ENCODE measurements around the gene TRIO. TPM values are rescaled to one million over a fixed set of nuclear protein-coding genes. Genes with fewer than 3 reads are reported as not detected.

Gene TRIO
- total RNA-seq, 1 experiment from 2014 or later = 211 TPM

DNA sequence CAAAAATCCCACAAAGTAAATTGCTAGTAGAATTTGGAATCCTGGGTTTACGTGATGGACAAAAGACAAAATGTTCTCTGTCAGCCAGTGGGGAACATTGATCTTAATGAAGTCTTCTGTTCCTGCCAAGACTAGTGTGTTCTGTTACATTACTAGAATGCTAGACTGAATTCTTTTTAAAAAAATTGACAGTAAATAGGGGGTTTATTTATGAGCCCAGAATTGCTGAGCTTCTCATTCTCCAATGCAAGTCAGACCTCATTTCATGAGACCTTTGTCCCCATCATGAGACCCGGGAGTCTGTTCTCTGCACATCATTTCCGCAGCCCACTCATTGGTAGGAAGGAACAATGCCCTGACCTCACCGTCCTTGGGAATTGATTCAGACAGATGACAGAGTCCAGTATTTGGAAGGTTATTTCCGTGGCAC lies 264.6 kb downstream of the TRIO start:
- ATAC-seq = no peak
- TF ChIP-seq EZH2 (IDR thresholded peaks at IDR 0.05; ENCODE audit: low read length, unreplicated experiment) = no peak
- TF ChIP-seq EZH2phosphoT487 (IDR thresholded peaks at IDR 0.05; ENCODE audit: borderline replicate concordance, low read length) = no peak
- no peaks in the 10 kb centered on the region for H3K27me3 ChIP-seq (ENCODE audit: low read length)
- no peak overlapping the region for H3K4me2 ChIP-seq (ENCODE audit: low read length)
- POLR2A ChIA-PET (ENCODE audit: unreplicated experiment) = no interaction called here
- no peak for DNase-seq
- peaks cover 51% of the 10 kb centered on the region for H3K36me3 ChIP-seq (ENCODE audit: low read depth, low read length)
- intact Hi-C loops (cut with micrococcal nuclease) = loop anchor here (2.0 to 5.0 kb wide), 4 partner anchors 40 to 255 kb away; partner anchors contain the start of gene OTULIN
- H3K9me3 ChIP-seq (ENCODE audit: low read length) = no peaks in the 10 kb centered on the region
- H3K27ac ChIP-seq (ENCODE audit: low read length) = no peak overlapping the region
- H2AFZ ChIP-seq (ENCODE audit: low read length) = no peak overlapping the region
- H3K79me2 ChIP-seq (ENCODE audit: low read length) = peaks cover 33% of the 10 kb centered on the region
- H3F3A ChIP-seq (ENCODE audit: low read length, unreplicated experiment) = peaks cover 19% of the 10 kb centered on the region
- no peaks in the 10 kb centered on the region for H3K9me2 ChIP-seq (replicated peaks; ENCODE audit: low read length)
- CTCF ChIA-PET = no interaction called here
- no peak overlapping the region for H3K4me3 ChIP-seq (ENCODE audit: low read length)
- H3K4me1 ChIP-seq (ENCODE audit: insufficient read depth, low read length) = peaks cover 37% of the 10 kb centered on the region
- no TSS peak for BruUV-seq (replicated peaks)
- no peak overlapping the region for H3K9ac ChIP-seq (ENCODE audit: low read length)
- H4K20me1 ChIP-seq (ENCODE audit: low read length) = no peaks in the 10 kb centered on the region

DNA sequence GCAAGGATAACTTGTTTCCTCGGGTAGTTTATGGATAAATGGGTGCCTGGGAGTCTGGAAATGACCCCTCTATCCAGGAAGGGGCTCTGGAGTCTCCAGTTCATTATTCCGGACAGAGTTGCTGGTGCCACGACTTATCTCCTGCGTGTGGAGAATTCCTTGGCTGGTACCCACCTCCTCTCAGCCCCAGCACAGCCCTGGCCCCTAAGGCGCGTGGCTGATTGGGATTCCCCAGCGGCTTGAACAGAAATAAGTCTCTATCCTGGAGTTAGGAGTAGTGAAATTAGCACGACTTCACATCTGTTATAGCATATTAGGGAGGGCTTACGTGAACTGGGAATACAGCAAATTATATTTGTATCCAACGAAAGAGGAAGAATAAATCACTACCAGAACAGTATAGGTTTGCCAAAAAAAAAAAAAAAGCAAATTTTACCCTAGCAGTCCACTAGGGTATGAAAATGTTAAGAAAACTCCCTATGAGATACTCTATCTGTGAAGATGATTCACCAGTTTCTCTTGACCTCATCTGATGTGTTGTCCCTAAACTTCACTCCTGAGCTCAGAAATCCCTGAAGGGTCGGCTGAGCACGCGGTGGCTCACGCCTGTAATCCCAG lies 265.9 kb downstream of the TRIO start:
- peaks cover 36% of the 10 kb centered on the region for H3K4me1 ChIP-seq (ENCODE audit: insufficient read depth, low read length)
- H3K9me3 ChIP-seq (ENCODE audit: low read length) = no peaks in the 10 kb centered on the region
- BruUV-seq (replicated peaks) = no TSS peak
- H3K79me2 ChIP-seq (ENCODE audit: low read length) = peaks cover 41% of the 10 kb centered on the region
- peaks cover 19% of the 10 kb centered on the region for H3F3A ChIP-seq (ENCODE audit: low read length, unreplicated experiment)
- intact Hi-C loops (cut with micrococcal nuclease) = loop anchor here (5.0 kb wide), 3 partner anchors 38 to 253 kb away; partner anchors contain the start of gene OTULIN
- TF ChIP-seq CTCF (conservative IDR thresholded peaks at IDR 0.05; ENCODE audit: low read depth, low read length) = no peak
- TF ChIP-seq EZH2phosphoT487 (IDR thresholded peaks at IDR 0.05; ENCODE audit: borderline replicate concordance, low read length) = no peak
- no peak for TF ChIP-seq EZH2 (IDR thresholded peaks at IDR 0.05; ENCODE audit: low read length, unreplicated experiment)
- H3K27ac ChIP-seq (ENCODE audit: low read length) = no peak overlapping the region
- H3K4me2 ChIP-seq (ENCODE audit: low read length) = no peak overlapping the region
- H3K9me2 ChIP-seq (replicated peaks; ENCODE audit: low read length) = no peaks in the 10 kb centered on the region
- DNase-seq (no peak), ATAC-seq (no peak)
- CTCF ChIA-PET = interaction anchor here (0.6 kb wide), 1 partner anchor 190 kb away, joined by 3 read pairs; no protein-coding TSS in a partner anchor
- H3K27me3 ChIP-seq (ENCODE audit: low read length) = no peaks in the 10 kb centered on the region
- no peak overlapping the region for H2AFZ ChIP-seq (ENCODE audit: low read length)
- H3K36me3 ChIP-seq (ENCODE audit: low read depth, low read length) = peaks cover 64% of the 10 kb centered on the region
- POLR2A ChIA-PET (ENCODE audit: unreplicated experiment) = interaction anchor here (0.6 to 0.7 kb wide), 2 partner anchors 13 to 373 kb away, joined by 3 to 20 read pairs; no protein-coding TSS in a partner anchor
- no peaks in the 10 kb centered on the region for H4K20me1 ChIP-seq (ENCODE audit: low read length)
- H3K4me3 ChIP-seq (ENCODE audit: low read length) = no peak overlapping the region
- H3K9ac ChIP-seq (ENCODE audit: low read length) = no peak overlapping the region

- H3K9me3 ChIP-seq (ENCODE audit: low read length) = no peaks in the 10 kb centered on the region
- peaks cover 10% of the 10 kb centered on the region for H3F3A ChIP-seq (ENCODE audit: low read length, unreplicated experiment)
- no peak overlapping the region for H3K27ac ChIP-seq (ENCODE audit: low read length)
- ATAC-seq = no peak
- no peak overlapping the region for H2AFZ ChIP-seq (ENCODE audit: low read length)
- H3K4me2 ChIP-seq (ENCODE audit: low read length) = no peak overlapping the region
- DNase-seq = no peak
- TF ChIP-seq EZH2phosphoT487 (IDR thresholded peaks at IDR 0.05; ENCODE audit: borderline replicate concordance, low read length) (no peak), EZH2 (IDR thresholded peaks at IDR 0.05; ENCODE audit: low read length, unreplicated experiment) (no peak), CTCF (conservative IDR thresholded peaks at IDR 0.05; ENCODE audit: low read depth, low read length) (no peak)
- H3K4me1 ChIP-seq (ENCODE audit: insufficient read depth, low read length) = peaks cover 26% of the 10 kb centered on the region
- intact Hi-C loops (cut with micrococcal nuclease) = no loop called here
- peaks cover 73% of the 10 kb centered on the region for H3K36me3 ChIP-seq (ENCODE audit: low read depth, low read length)
- H4K20me1 ChIP-seq (ENCODE audit: low read length) = no peaks in the 10 kb centered on the region
- ChIA-PET CTCF (no interaction called here), POLR2A (ENCODE audit: unreplicated experiment) (interaction anchor here (0.6 kb wide), 1 partner anchor 12 kb away, joined by 3 read pairs; no protein-coding TSS in a partner anchor)
- peaks cover 51% of the 10 kb centered on the region for H3K79me2 ChIP-seq (ENCODE audit: low read length)
- no peaks in the 10 kb centered on the region for H3K9me2 ChIP-seq (replicated peaks; ENCODE audit: low read length)
- BruUV-seq (replicated peaks) = no TSS peak
- no peaks in the 10 kb centered on the region for H3K27me3 ChIP-seq (ENCODE audit: low read length)
- H3K4me3 ChIP-seq (ENCODE audit: low read length) = no peak overlapping the region
- H3K9ac ChIP-seq (ENCODE audit: low read length) = no peak overlapping the region
Observed at GRCh38 chr5:14410068-14410393, 266.9 kb downstream of the TRIO start.
